BE2C (cell line): ENCODE measurements around the gene TRIM72.

ENCODE experiments used
- DNase-seq: peaks from one replicate; pipeline ENCODE4 v3.0.0-alpha.2; 2020
- H3K27me3 ChIP-seq: fragments of 250-450 bp; sonication (Bioruptor Pico); 2 replicates; pipeline ENCODE4 v1.5.1; 2020; ENCODE audit warnings: mild to moderate bottlenecking
- H3K36me3 ChIP-seq: fragments of 250-450 bp; sonication (Bioruptor Pico); 2 replicates; pipeline ENCODE4 v1.5.1; 2020; ENCODE audit warnings: mild to moderate bottlenecking
- H3K4me1 ChIP-seq: fragments of 250-450 bp; sonication (Bioruptor Pico); 2 replicates; pipeline ENCODE4 v1.5.1; 2020
- H3K4me3 ChIP-seq: 2 replicates; pipeline ENCODE4 v1.5.1; 2011; ENCODE audit warnings: low read depth, low read length
- H3K9me3 ChIP-seq: fragments of 250-450 bp; sonication (Bioruptor Pico); 2 replicates; pipeline ENCODE4 v1.5.1; 2020
- CTCF ChIP-seq: IDR thresholded peaks from 2 replicates; pipeline ENCODE4 v1.5.1; 2012; ENCODE audit warnings: mild to moderate bottlenecking, low read depth, low read length

The TRIM72 gene

GRCh38 chr16:31258366-31258765, 44.4 kb downstream of the TRIM72 start:
- no peak overlapping the region for H3K4me3 ChIP-seq
- no peak for DNase-seq
- H3K9me3 ChIP-seq, result no peaks in the 10 kb centered on the region; the same call in 1 of the 2 replicates
- no peaks in the 10 kb centered on the region for H3K36me3 ChIP-seq
- no peaks in the 10 kb centered on the region for H3K4me1 ChIP-seq
- TF ChIP-seq CTCF, result no peak
- peaks cover 24% of the 10 kb centered on the region for H3K27me3 ChIP-seq

GRCh38 chr16:31260136-31260931, 46.4 kb downstream of the TRIM72 start:
- no peak for DNase-seq

GRCh38 chr16:31262084-31262483, 48.2 kb downstream of the TRIM72 start:
- no peak overlapping the region for H3K4me3 ChIP-seq
- no peaks in the 10 kb centered on the region for H3K4me1 ChIP-seq
- no peaks in the 10 kb centered on the region for H3K9me3 ChIP-seq
- DNase-seq, result no peak
- no peak for TF ChIP-seq CTCF
- no peaks in the 10 kb centered on the region for H3K36me3 ChIP-seq
- peaks cover 18% of the 10 kb centered on the region for H3K27me3 ChIP-seq

More at GRCh38 chr16:31260136-31260931, 46.4 kb downstream of the TRIM72 start:
- TF ChIP-seq CTCF, result no peak
- Histone ChIP-seq H3K36me3 (no peaks in the 10 kb centered on the region), H3K4me3 (no peak overlapping the region), H3K27me3 (peaks cover 18% of the 10 kb centered on the region), H3K9me3 (no peaks in the 10 kb centered on the region), H3K4me1 (no peaks in the 10 kb centered on the region)

- no peaks in the 10 kb centered on the region for H3K36me3 ChIP-seq
- no peak for TF ChIP-seq CTCF
- H3K9me3 ChIP-seq, result no peaks in the 10 kb centered on the region
- H3K27me3 ChIP-seq, result peaks cover 24% of the 10 kb centered on the region
- H3K4me1 ChIP-seq, result no peaks in the 10 kb centered on the region
- no peak overlapping the region for H3K4me3 ChIP-seq
- DNase-seq, result no peak
These were observed 51.7 kb downstream of the TRIM72 start for GRCh38 chr16:31265329-31266245.

- Histone ChIP-seq H3K9me3 (no peaks in the 10 kb centered on the region), H3K36me3 (no peaks in the 10 kb centered on the region), H3K4me3 (no peak overlapping the region), H3K27me3 (peaks cover 29% of the 10 kb centered on the region), H3K4me1 (no peaks in the 10 kb centered on the region)
- DNase-seq, result no peak
- no peak for TF ChIP-seq CTCF
These were observed 53.6 kb downstream of the TRIM72 start for GRCh38 chr16:31267332-31268032.
